GM18870 (cell line): ENCODE measurements around the gene TRDN.
A peak's percentile ranks its signal among the peaks of the same experiment; 100 is the strongest.
"Not testable (repeated sequence)": the region's sequence is repeated elsewhere in the genome, so short reads cannot be mapped to it uniquely, and the experiment has no call there.

Experiments used
- ATAC-seq: cut with Tn5 transposase; IDR thresholded peaks from one replicate; pipeline ENCODE4 v1.9.1; 2021; ENCODE audit warnings: moderate library complexity; ENCODE audit not compliant: unreplicated experiment

Gene TRDN

GRCh38 chr6:123632641-123633040, 4.1 kb downstream of the TRDN start:
- no peak for ATAC-seq

DNA sequence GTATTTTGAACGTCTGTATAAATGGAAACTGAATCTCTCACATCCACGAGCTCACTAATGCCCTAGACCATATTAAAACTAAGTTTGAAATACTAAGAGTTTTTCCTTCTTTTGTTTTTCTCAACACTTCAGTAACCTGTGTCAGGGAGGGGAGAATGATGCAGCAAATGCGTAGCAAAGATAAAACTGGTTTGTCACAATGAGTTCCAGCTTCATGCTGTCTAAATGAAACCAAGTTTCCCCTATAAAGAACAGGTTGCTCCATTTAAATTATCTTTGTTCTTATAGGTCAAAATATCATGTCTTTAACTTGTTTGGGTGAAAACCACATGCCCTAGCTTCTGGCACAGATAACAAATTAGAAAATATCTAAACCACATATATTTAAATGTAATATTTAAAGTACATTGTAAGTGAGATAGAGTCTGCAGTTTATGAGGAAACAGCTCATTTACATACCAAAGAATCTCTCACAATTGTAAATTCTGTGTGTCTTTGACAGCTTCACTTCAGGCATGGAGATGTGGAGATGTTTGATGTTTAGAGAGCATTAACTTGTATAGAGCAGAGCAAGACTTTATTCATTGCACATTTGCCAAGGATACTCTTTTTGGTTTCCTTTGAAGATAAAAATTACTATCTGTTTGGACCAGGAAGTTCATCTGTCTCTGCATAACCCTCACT, 7.3 kb downstream of the TRDN start:
- ATAC-seq: no peak

- no peak for ATAC-seq
Observed at GRCh38 chr6:123625696-123626095, 11.1 kb downstream of the TRDN start.

GRCh38 chr6:123622780-123623179, 14.0 kb downstream of the TRDN start:
- no peak for ATAC-seq

DNA sequence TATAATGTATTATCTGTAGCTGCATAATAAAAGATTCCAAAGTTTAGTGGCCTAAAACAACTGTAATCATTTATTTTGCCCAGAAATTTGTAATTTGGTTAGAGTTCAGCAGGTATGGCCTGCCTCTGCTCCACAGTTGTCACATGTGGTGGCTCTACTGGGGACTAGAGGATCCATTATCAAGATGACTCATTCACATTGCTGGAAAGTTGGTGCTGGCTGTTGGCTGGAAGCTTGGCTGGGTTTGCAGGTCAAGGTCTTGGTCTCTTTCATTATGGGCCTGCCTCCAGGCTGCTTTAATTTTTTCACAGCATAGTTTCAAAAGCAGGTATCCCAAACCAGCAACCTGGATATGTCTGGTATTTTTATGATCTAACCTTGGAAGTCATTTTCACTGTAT, 17.6 kb downstream of the TRDN start:
- ATAC-seq: no peak

- no peak for ATAC-seq
Observed at GRCh38 chr6:123616942-123617341, 19.8 kb downstream of the TRDN start.

DNA sequence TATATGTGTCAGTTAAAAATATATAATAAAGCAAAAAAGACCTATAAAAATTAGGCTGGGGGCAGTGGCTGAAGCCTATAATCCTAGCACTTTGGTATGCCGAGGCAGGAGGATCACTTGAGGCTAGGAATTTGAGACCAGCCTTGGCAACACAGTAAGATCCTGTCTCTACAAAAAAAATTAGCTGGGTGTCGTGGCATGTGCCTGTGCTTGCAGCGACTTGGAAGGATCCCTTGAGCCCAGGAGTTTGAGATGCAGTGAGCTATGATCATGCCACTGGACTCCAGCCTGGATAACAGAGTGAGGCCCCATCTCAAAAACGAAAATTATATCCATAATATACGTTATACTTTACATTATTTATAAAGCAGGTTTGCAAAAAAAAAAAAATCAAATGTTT, 20.7 kb downstream of the TRDN start:
- ATAC-seq: no peak

- no peak for ATAC-seq
Observed at GRCh38 chr6:123610779-123611178, 26.0 kb downstream of the TRDN start.

GRCh38 chr6:123604067-123604466, 32.7 kb downstream of the TRDN start:
- ATAC-seq: no peak

DNA sequence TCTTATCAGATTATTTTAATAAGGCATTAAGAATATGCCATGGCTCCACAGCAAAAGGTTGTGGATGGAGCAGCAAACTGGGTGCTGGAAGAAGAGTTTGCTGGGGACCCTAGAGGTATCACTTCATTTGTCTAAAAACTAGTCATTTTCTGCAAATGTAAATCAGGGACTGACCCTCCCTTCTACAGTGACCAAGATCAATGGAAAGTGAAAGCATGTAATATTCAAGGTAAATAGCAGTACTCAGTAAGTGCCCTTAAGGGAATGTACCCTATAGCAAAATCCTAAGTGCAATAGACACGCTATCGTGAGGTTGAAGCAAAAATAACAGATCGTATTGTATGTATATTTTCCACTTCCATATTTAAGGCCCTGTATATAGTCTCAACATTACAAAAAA, 38.7 kb downstream of the TRDN start:
- ATAC-seq: peak; percentile 87

- no peak for ATAC-seq
Observed at GRCh38 chr6:123594776-123595175, 42.0 kb downstream of the TRDN start.

DNA sequence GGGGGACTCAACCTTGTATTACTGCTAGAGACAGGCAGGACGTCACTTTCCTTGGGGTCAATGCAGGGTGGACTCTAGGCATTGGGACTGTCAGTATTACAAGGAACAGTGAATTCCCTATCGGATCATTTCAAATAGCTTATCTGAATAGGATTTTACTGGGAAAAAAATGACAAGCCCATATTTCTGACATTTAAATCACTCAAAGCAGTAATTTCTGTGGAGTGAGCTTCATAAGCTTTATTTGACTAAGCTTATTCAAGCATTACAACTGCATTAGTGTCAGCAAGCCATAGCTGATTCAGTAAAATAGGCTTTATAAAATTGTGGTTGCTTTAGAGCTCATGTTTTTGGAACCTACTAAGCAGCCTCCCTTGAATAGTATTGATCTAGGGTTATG, 44.3 kb downstream of the TRDN start:
- ATAC-seq: no peak

DNA sequence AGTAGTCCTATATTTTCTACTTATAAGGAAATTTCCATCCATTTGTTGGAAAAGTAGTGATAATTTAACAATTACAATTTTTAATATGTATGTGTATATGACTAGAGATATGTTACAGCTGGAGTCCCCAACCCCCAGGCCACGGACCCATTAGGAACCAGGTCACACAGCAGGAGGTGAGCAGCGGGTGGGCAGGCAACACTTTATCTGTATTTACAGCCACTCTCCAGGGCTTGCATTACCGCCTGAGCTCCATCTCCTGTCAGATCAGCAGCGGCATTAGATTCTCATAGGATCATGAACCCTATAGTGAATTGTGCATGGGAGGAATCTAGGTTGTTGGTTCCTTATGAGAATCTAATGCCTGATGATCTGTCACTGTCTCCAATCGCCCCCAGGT, 46.8 kb downstream of the TRDN start:
- ATAC-seq: no peak

GRCh38 chr6:123589317-123589716, 47.4 kb downstream of the TRDN start:
- ATAC-seq: no peak

GRCh38 chr6:123588546-123588895, 48.2 kb downstream of the TRDN start:
- no peak for ATAC-seq

DNA sequence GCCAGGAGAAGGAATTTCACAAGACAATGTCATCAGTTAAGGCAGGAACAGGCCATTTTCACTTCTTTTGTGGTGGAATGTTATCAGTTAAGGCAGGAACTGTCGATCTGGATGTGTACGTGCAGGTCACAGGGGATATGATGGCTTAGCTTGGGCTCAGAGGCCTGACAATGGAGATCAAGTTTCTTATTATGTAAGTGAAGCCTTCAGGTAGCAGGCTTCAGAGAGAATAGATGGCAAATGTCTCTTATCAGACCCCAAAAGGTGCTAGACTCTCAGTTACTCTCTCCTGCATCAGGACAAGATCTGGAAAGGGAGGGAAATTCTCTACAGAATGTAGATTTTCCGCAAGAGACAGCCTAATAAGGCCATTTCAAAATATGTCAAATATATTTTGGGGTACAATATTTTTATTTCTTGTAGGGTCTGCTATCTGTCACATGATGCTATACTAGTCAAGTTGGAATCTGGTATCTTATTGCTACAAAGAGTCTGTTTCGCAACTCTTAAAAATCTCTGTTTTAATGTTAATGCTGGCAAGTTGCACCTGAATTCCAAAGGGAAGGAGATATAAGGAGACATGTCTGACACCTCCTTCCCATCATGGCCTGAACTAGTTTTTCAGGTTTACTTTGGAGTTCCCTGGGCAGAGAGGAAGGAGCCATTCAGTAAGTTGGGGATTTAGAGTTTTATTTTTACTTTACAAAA, 48.8 kb downstream of the TRDN start:
- ATAC-seq: no peak

DNA sequence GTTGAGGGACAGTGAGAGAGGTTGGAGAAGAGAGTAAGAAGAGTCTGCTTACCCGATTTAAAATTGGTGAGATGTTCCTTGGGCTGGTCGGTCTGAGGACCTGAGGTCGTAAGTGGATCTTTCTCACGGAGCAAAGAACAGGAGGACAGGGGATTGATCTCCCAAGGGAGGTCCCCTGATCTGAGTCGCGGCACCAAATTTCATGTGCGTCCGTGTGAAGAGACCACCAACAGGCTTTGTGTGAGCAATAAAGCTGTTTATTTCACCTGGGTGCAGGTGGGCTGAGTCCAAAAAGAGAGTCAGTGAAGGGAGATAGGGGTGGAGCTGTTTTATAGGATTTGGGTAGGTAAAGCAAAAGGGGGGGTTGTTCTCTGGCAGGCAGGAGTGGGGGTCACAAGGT, 49.3 kb downstream of the TRDN start:
- not testable (repeated sequence) for ATAC-seq

- no peak for ATAC-seq
Observed at GRCh38 chr6:123580331-123580730, 56.4 kb downstream of the TRDN start.

- no peak for ATAC-seq
Observed at GRCh38 chr6:123575188-123575587, 61.6 kb downstream of the TRDN start.

GRCh38 chr6:123570813-123571684, 65.7 kb downstream of the TRDN start:
- no peak for ATAC-seq

DNA sequence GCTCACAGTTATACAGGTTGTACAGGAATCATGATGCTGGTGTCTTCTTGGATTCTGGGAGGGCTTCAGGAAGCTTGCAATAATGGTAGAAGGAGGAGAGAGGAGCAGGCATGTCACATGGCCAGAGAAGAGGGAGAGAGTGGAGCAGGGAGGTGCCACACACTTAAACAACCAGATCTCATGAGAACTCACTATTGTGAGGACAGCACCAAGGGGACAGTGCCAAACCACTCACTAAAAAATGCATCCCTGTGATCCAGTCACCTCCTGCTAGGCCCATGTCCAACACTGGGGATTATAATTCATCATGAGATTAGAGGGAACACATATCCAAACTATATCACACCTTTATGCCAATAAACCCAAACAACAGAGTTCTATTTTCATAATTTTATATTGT, 67.2 kb downstream of the TRDN start:
- ATAC-seq: no peak

- no peak for ATAC-seq
Observed at GRCh38 chr6:123565529-123565928, 71.2 kb downstream of the TRDN start.
